ENCODE measurements around the gene CSNK1A1. TPM values are rescaled to one million over a fixed set of nuclear protein-coding genes. Genes with fewer than 3 reads are reported as not detected.

The CSNK1A1 gene
- polyA plus RNA-seq, 2 of the 4 experiments (the other 2 are of a cell fraction), result 123 to 218 TPM

GRCh38 chr5:149600932-149601331 is 49.7 kb upstream of the CSNK1A1 start:
- no peak for ATAC-seq
- Histone ChIP-seq H3K9me3 (no peaks in the 10 kb centered on the region), H3K4me3 (no peak overlapping the region), H3K4me2 (no peak overlapping the region), H3K4me1 (peaks cover 26% of the 10 kb centered on the region), H3K27ac (no peak overlapping the region; a peak in 1 of 6 replicates)
- no peak for DNase-seq (ENCODE audit: low read depth in 1 of 2, low spot score in 1 of 2)
- no peak for TF ChIP-seq HOXB13 (CRISPR knock-in tag; IDR thresholded peaks at IDR 0.05; ENCODE audit: low read depth)
- TF ChIP-seq E2F6 (IDR thresholded peaks at IDR 0.05; ENCODE audit: borderline replicate concordance, low read depth), result no peak
- WGBS (ENCODE audit: missing lambda C conversion rate), result 61% methylated on average over 3 of the region's 3 CpGs
- ChIA-PET POLR2A (no interaction called here), CTCF (interaction anchor here (1.1 to 2.3 kb wide), 3 partner anchors 9 to 18 kb away, joined by 4 to 13 read pairs (median 5); no protein-coding TSS in a partner anchor)
- no peak for FAIRE-seq

GRCh38 chr5:149599375-149599774 is 48.1 kb upstream of the CSNK1A1 start:
- Histone ChIP-seq H3K4me2 (no peak overlapping the region), H3K4me1 (peaks cover 21% of the 10 kb centered on the region), H3K4me3 (no peak overlapping the region), H3K9me3 (no peaks in the 10 kb centered on the region), H3K27ac (no peak overlapping the region; a peak in 1 of 6 replicates)
- ChIA-PET POLR2A (no interaction called here), CTCF (no interaction called here)
- DNase-seq (ENCODE audit: low read depth in 1 of 2, low spot score in 1 of 2) (no peak), FAIRE-seq (no peak), ATAC-seq (no peak)
- WGBS (ENCODE audit: missing lambda C conversion rate), result 92% methylated on average over 4 of the region's 4 CpGs
- TF ChIP-seq CHD4 (IDR thresholded peaks at IDR 0.05; ENCODE audit: borderline replicate concordance) (no peak), NFE2L2 (conservative IDR thresholded peaks at IDR 0.05; ENCODE audit: low read length) (no peak), GATA3 (IDR thresholded peaks at IDR 0.05; ENCODE audit: borderline replicate concordance) (no peak), CTCF (IDR thresholded peaks at IDR 0.05) (no peak), CBX2 (IDR thresholded peaks at IDR 0.05; ENCODE audit: borderline replicate concordance, low read depth) (no peak), JUNB (IDR thresholded peaks at IDR 0.05) (no peak), POLR2AphosphoS2 (conservative IDR thresholded peaks at IDR 0.05; ENCODE audit: low read length) (no peak), MAX (IDR thresholded peaks at IDR 0.05) (no peak), SREBF2 (IDR thresholded peaks at IDR 0.05) (no peak), BHLHE40 (IDR thresholded peaks at IDR 0.05; ENCODE audit: low read depth, low read length) (no peak), FOSL2 (IDR thresholded peaks at IDR 0.05) (no peak), FOSL2 (CRISPR knock-in tag; IDR thresholded peaks at IDR 0.05) (no peak), ESRRA (IDR thresholded peaks at IDR 0.05; ENCODE audit: borderline replicate concordance, low read length) (no peak), MAFK (IDR thresholded peaks at IDR 0.05; ENCODE audit: partially characterized antibody) (no peak), NPAS2 (CRISPR knock-in tag; IDR thresholded peaks at IDR 0.05; ENCODE audit: borderline replicate concordance) (no peak), CHD2 (IDR thresholded peaks at IDR 0.05; ENCODE audit: low read length, partially characterized antibody) (no peak), REST (IDR thresholded peaks at IDR 0.05) (no peak), TP53 (CRISPR knock-in tag; IDR thresholded peaks at IDR 0.05) (no peak), RAD21 (conservative IDR thresholded peaks at IDR 0.05 in 1 of 2, IDR thresholded peaks at IDR 0.05 in 1 of 2) (no peak)

All from A549 (cell line).